ENCODE results near the gene KBTBD12. TPM values are rescaled to one million over a fixed set of nuclear protein-coding genes. Genes with fewer than 3 reads are reported as not detected.

The KBTBD12 gene
- total and polyA plus RNA-seq, 2 of the 13 experiments (the other 11 are each of a cell fraction or from before 2014, with no cell fraction given), result not detected

DNA sequence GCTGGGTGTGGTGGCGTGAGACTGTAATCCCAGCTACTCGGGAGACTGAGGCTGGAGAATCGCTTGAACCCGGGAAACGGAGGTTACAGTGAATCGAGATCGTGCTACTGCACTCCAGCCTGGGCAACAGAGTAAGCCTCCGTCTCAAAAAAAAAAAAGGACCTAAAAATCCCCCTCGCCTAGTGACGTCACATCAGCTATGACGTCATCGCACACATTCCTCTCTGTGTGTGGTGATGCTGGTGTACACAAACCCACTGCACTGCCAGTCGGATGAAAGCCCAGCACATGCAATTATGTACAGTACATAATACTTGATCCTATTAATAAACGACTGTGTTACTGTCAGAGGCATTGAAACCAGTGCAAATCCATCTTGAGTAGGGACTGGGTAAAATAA lies 97.0 kb downstream of the KBTBD12 start (continued):
- no peak for TF ChIP-seq HMGA1 (CRISPR knock-in tag; conservative IDR thresholded peaks at IDR 0.05)
- no peak for TF ChIP-seq ARID2 (CRISPR knock-in tag; IDR thresholded peaks at IDR 0.05; ENCODE audit: borderline replicate concordance)
- no peak for TF ChIP-seq ZNF768 (CRISPR knock-in tag; IDR thresholded peaks at IDR 0.05)
- TF ChIP-seq MBD4 (IDR thresholded peaks at IDR 0.05; ENCODE audit: borderline replicate concordance, low read length), result no peak
- no peak for TF ChIP-seq RCOR2 (CRISPR knock-in tag; IDR thresholded peaks at IDR 0.05)
- TF ChIP-seq ZNF530 (CRISPR knock-in tag; IDR thresholded peaks at IDR 0.05; ENCODE audit: low read depth), result no peak
- TF ChIP-seq, protein P1, sequence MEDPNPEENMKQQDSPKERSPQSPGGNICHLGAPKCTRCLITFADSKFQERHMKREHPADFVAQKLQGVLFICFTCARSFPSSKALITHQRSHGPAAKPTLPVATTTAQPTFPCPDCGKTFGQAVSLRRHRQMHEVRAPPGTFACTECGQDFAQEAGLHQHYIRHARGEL (CRISPR knock-in tag; IDR thresholded peaks at IDR 0.05), result no peak
- no peak for TF ChIP-seq MAF1 (CRISPR knock-in tag; IDR thresholded peaks at IDR 0.05; ENCODE audit: borderline replicate concordance)

DNA sequence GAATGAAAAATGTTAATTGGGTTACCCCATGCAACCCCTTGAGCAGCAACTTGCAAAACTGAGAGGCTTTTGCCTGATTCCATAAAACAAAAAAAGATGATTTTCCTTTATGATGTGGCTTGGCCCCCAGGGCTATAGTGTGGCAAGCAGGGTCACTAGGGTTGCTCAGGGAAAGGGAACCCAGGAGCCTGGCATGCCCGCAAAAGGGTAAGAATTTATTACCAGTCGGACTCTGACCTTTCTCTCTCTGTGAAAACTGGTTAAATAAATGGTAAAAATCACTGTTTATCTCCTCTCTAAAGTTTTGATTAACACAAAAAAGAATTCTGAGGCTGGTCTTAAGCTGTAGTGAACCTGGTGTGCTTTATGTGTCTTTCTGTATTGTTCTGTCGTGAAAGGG lies 99.5 kb downstream of the KBTBD12 start:
- peaks cover 26% of the 10 kb centered on the region for H3K4me1 ChIP-seq (ENCODE audit: insufficient read depth, low read length)
- 11% methylated on average over 3 of the region's 3 CpGs for WGBS (ENCODE audit: low lambda C conversion rate)
- no peak for FAIRE-seq
- CTCF ChIA-PET (ENCODE audit: low intra/inter-chr PET ratio, low total read pairs), result no interaction called here
- H3K4me3 ChIP-seq (replicated peaks in 1 of 3; ENCODE audit: insufficient read depth in 1 of 3, low read depth in 2 of 3, low read length in 3 of 3), result no peak overlapping the region
- H3K4me2 ChIP-seq (ENCODE audit: low read depth, low read length), result no peak overlapping the region
- BruUV-seq (replicated peaks), result no TSS peak
- intact Hi-C loops (cut with micrococcal nuclease; ENCODE audit: unreplicated experiment) (no loop called here), in situ Hi-C loops (cut with HindIII; ENCODE audit: extremely low pct_ligation_motif_present, low pct_unique_long_range_greater_than_20kb) (no loop called here)
- POLR2A ChIA-PET, result no interaction called here
- H4K20me1 ChIP-seq (ENCODE audit: insufficient read depth, low read length), result no peaks in the 10 kb centered on the region
- DNase-seq (ENCODE audit: low spot score), result no peak
- H3K36me3 ChIP-seq (replicated peaks in 1 of 2; ENCODE audit: control insufficient read depth in 1 of 2, insufficient read depth in 2 of 2, low read length in 2 of 2), result no peaks in the 10 kb centered on the region
- ATAC-seq, result no peak
- H3K9me3 ChIP-seq (ENCODE audit: low read length), result peaks cover 9% of the 10 kb centered on the region; the same call in 1 of the 2 replicates
- no peaks in the 10 kb centered on the region; a peak in 1 of 5 replicates for H3K27me3 ChIP-seq (ENCODE audit: control insufficient read depth in 1 of 2, insufficient read depth in 2 of 2, low read length in 2 of 2)
- H2AFZ ChIP-seq (ENCODE audit: low read length), result no peak overlapping the region
- H3K9ac ChIP-seq (ENCODE audit: insufficient read depth, low read depth, low read length), result no peak overlapping the region
- H3K27ac ChIP-seq (ENCODE audit: extremely low read length, insufficient read depth, low read length), result no peak overlapping the region
- H3K79me2 ChIP-seq (ENCODE audit: insufficient read depth, low read length), result no peaks in the 10 kb centered on the region
- TF ChIP-seq ZNF83 (CRISPR knock-in tag; IDR thresholded peaks at IDR 0.05; ENCODE audit: borderline replicate concordance) (no peak), ESRRA (CRISPR knock-in tag; IDR thresholded peaks at IDR 0.05; ENCODE audit: low read depth) (no peak), ZFP41 (CRISPR knock-in tag; IDR thresholded peaks at IDR 0.05; ENCODE audit: borderline replicate concordance) (no peak), FOXK1 (CRISPR knock-in tag; IDR thresholded peaks at IDR 0.05; ENCODE audit: borderline replicate concordance, low read depth) (no peak), HOXA7 (CRISPR knock-in tag; IDR thresholded peaks at IDR 0.05) (no peak), SOX5 (CRISPR knock-in tag; IDR thresholded peaks at IDR 0.05; ENCODE audit: borderline replicate concordance) (no peak), KDM1A (CRISPR knock-in tag; IDR thresholded peaks at IDR 0.05) (no peak)
- TF ChIP-seq, protein P2, sequence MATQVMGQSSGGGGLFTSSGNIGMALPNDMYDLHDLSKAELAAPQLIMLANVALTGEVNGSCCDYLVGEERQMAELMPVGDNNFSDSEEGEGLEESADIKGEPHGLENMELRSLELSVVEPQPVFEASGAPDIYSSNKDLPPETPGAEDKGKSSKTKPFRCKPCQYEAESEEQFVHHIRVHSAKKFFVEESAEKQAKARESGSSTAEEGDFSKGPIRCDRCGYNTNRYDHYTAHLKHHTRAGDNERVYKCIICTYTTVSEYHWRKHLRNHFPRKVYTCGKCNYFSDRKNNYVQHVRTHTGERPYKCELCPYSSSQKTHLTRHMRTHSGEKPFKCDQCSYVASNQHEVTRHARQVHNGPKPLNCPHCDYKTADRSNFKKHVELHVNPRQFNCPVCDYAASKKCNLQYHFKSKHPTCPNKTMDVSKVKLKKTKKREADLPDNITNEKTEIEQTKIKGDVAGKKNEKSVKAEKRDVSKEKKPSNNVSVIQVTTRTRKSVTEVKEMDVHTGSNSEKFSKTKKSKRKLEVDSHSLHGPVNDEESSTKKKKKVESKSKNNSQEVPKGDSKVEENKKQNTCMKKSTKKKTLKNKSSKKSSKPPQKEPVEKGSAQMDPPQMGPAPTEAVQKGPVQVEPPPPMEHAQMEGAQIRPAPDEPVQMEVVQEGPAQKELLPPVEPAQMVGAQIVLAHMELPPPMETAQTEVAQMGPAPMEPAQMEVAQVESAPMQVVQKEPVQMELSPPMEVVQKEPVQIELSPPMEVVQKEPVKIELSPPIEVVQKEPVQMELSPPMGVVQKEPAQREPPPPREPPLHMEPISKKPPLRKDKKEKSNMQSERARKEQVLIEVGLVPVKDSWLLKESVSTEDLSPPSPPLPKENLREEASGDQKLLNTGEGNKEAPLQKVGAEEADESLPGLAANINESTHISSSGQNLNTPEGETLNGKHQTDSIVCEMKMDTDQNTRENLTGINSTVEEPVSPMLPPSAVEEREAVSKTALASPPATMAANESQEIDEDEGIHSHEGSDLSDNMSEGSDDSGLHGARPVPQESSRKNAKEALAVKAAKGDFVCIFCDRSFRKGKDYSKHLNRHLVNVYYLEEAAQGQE (IDR thresholded peaks at IDR 0.05; ENCODE audit: borderline replicate concordance in 1 of 2, low read depth in 1 of 2, low read length in 2 of 2), result no peak
- TF ChIP-seq, protein P3, sequence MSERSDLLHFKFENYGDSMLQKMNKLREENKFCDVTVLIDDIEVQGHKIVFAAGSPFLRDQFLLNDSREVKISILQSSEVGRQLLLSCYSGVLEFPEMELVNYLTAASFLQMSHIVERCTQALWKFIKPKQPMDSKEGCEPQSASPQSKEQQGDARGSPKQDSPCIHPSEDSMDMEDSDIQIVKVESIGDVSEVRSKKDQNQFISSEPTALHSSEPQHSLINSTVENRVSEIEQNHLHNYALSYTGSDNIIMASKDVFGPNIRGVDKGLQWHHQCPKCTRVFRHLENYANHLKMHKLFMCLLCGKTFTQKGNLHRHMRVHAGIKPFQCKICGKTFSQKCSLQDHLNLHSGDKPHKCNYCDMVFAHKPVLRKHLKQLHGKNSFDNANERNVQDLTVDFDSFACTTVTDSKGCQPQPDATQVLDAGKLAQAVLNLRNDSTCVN (CRISPR knock-in tag; IDR thresholded peaks at IDR 0.05; ENCODE audit: borderline replicate concordance), result no peak
- TF ChIP-seq, protein P4, sequence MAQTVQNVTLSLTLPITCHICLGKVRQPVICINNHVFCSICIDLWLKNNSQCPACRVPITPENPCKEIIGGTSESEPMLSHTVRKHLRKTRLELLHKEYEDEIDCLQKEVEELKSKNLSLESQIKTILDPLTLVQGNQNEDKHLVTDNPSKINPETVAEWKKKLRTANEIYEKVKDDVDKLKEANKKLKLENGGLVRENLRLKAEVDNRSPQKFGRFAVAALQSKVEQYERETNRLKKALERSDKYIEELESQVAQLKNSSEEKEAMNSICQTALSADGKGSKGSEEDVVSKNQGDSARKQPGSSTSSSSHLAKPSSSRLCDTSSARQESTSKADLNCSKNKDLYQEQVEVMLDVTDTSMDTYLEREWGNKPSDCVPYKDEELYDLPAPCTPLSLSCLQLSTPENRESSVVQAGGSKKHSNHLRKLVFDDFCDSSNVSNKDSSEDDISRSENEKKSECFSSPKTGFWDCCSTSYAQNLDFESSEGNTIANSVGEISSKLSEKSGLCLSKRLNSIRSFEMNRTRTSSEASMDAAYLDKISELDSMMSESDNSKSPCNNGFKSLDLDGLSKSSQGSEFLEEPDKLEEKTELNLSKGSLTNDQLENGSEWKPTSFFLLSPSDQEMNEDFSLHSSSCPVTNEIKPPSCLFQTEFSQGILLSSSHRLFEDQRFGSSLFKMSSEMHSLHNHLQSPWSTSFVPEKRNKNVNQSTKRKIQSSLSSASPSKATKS (CRISPR knock-in tag; IDR thresholded peaks at IDR 0.05), result no peak

Data from HepG2 (cell line).